NCI-H2081 treated with DMSO at 0.1 percent for 48 hours (cell line): ENCODE data around the gene HSD17B12.
"Not testable (repeated sequence)": the region's sequence is repeated elsewhere in the genome, so short reads cannot be mapped to it uniquely, and the experiment has no call there.

ENCODE experiments used
- DNase-seq: peaks from one replicate; lab custom pipeline; 2025; lab: John Stamatoyannopoulos, UW

The HSD17B12 gene

DNA sequence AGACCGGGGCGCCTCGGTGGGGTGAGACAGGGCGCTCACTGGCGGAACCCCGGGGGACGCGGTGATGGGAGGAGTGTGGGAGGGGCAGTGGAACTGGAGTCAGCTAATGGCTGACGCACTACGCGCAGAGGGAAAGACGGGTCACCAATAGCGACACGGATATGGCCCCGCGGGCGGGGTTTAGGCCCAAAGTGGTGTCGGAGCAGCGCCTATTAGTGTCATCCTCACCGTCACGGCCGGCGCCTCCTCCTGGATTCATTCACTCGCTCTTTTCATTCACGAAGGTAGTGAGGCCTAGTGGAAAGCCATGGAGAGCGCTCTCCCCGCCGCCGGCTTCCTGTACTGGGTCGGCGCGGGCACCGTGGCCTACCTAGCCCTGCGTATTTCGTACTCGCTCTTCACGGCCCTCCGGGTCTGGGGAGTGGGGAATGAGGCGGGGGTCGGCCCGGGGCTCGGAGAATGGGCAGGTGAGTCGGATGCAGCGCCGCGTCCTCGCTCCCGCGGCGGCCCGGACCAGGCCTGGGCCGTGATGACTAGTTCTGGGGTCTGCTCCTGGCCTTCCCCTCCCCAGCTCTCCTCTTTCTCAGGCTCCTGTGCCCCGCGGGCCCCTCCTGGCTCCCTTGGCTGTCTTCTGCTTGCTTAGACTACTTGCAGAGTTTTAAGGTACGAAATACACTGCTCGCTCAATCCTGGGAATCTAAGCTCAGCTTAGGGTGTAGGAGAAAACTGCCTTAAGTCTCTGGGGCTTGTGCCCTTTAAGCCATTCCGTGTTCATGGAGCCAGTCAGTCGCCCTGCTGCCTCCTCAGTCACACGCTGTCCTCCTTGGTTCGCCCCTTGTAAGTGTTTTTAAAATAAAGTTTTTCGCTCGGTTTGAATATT is at the start of gene HSD17B12:
Gene HSD17B12, plus strand, starts transcription at position 218 of the 880 bp plus-strand sequence. Its CDS starts 90 bp downstream, at position 308.
- DNase-seq, result peak; percentile 98

- no peak for DNase-seq
These were observed 48.8 kb upstream of the HSD17B12 start for GRCh38 chr11:43631732-43632131.

GRCh38 chr11:43632181-43632580 is 48.4 kb upstream of the HSD17B12 start:
- DNase-seq, result no peak

GRCh38 chr11:43638717-43639116 is 41.8 kb upstream of the HSD17B12 start:
- no peak for DNase-seq

GRCh38 chr11:43639224-43639623 is 41.3 kb upstream of the HSD17B12 start:
- no peak for DNase-seq

- no peak for DNase-seq
These were observed 40.6 kb upstream of the HSD17B12 start for GRCh38 chr11:43639920-43640319.

GRCh38 chr11:43643898-43644620 is 36.5 kb upstream of the HSD17B12 start:
- DNase-seq, result peak; percentile 37

DNA sequence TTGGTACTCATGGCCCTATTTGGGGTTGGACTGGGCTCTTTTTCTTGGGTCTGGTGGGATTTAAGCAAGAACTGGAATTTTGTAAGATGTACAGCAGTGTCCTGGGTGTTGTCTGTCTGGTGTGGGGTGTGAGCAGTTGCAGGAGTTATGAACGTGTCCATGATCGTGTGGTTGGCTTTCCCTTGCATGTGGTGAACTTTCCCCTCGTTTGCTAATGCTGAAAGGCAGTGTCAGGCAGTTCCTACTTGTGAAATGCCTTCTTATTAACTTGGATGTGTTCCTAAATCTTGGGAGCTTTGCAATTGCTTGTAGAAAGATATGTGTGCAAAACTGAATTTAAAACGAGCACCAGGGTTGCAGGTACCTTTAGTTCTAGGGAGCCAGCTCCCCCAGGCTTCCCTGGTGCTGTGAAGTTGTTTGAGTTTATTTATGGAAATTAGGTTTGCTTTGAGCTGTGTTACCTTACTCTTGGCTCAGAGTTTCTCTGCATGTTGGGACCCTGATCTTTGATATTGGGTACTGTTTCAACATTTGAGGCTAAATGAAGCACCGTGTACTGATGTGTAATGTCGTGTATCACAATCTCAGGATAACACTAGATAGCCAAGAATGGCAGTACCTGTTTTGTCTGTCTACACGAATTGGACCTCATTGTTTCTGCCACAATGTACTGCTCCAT is 35.8 kb upstream of the HSD17B12 start:
- DNase-seq, result no peak

- no peak for DNase-seq
These were observed 33.8 kb upstream of the HSD17B12 start for GRCh38 chr11:43646767-43647166.

DNA sequence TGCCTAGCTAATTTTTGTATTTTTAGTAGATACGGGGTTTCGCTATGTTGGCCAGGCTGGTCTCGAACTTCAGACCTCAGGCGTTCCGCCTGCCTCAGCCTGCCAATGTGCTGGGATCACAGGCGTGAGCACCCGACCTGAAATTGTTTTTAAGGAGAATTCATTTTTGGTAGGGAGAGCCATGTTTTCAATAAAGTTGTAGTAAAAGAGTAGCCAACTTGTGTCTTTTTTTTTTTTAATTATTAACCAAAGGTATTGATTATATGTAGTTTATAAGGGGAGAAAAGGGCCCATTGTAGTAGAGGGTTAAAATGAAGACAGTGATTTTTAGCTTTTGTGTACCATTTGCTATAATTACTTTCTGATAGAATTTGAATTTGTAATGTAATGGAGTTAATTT is 31.6 kb upstream of the HSD17B12 start:
- DNase-seq, result no peak

DNA sequence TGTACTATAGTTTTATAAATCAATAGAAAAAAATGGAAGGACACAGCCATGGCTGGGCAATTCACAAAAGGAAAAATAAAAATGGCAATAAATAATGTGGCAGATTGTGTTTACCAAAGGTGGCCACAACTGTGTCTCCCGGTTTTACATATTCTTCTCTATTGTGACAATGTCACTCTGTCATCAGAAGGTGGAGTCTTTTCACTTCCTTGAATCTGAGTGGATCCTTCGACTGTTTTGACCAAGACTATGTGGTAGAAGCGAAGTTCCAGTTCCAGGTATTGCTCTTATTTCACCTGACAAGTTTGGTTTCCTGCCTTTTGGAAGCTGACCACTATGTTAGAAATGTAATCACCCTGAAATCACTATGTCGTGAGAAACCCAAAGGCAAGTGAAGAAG is 31.0 kb upstream of the HSD17B12 start:
- DNase-seq, result no peak

- no peak for DNase-seq
These were observed 30.6 kb upstream of the HSD17B12 start for GRCh38 chr11:43649921-43650320.

DNA sequence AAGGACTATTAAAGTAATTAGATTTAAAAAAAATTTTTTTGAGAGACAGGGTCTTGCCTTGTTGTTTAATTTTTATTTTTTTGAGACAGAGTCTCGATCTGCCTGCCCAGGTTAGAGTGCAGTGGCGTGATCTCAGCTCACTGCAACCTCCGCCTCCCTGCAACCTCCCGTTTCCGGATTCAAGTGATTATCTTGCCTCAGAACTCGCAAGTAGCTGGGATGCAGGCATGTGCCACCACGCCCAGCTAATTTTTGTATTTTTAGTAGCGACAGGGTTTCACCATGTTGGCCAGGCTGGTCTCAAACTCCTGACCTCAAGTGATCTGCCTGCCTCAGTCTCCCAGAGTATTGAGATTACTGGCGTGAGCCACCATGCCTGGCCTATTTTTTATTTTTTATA is 17.5 kb upstream of the HSD17B12 start:
- DNase-seq, result not testable (repeated sequence)

- DNase-seq, result no peak
These were observed 16.2 kb upstream of the HSD17B12 start for GRCh38 chr11:43664295-43664694.

GRCh38 chr11:43671284-43671683 is 9.3 kb upstream of the HSD17B12 start:
- not testable (repeated sequence) for DNase-seq

DNA sequence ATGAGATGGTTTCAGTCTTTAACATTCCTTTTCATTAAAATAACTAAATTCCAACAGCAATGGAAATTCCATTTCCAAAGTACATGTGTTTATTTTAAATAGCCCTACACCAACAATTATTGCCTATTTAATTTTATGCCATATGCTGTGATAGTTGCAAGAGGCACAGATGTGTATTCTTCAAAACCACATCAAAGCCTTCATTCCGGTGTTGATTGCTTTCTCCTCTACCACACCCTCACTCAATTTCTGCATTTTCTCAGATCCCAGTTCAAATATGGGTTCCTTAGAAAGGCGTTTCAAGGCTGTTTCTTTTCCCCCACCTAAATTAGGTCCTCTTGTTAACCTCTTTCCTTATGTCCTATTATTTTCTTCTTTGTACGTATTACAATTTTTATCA is 6.0 kb upstream of the HSD17B12 start:
- no peak for DNase-seq

DNA sequence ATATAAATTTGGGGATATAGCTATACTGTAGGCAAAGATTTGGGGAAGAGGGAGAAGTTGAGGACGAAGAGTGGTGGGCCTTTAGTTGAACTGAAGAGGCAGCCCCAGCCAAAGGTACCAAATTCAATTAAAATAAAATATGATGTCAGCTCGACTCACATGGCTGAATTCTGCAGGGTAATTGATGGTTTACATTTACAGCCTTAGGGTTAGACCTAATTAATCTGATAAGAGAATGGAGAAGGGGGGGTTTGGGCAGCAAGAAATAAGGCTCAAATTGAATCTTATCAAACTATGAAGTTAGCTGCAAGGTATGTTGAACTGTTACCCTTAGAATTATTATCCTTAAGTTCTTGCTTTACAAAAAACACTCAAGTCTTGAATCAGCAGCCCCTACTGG is 3.6 kb upstream of the HSD17B12 start:
- DNase-seq, result no peak

DNA sequence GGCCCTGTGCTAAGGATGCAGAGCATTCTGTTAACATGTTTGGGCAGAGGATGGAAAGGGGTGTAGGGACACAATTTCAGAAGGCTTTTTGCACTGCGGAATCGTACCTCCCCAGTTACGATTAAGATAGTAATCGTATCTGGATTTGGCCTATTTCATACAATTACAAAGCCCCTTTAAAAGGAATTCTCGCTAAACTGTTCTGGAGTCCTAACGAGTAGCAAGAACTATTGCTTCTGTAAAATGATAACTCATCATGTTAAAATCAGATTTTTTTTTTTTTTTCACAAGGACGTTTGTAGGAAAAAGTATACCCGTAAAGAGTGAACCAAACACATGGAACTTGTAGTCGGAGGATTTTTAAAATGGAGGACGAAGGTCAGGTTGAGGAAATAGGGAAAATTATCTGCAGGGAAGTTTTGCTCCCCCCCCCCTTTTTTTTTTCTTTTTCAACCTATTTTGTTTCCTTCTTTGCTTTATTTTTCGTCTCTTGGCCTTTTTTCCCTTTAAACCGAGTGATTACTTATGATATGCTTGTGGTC is 934 bp downstream of the HSD17B12 start:
- DNase-seq, result no peak

DNA sequence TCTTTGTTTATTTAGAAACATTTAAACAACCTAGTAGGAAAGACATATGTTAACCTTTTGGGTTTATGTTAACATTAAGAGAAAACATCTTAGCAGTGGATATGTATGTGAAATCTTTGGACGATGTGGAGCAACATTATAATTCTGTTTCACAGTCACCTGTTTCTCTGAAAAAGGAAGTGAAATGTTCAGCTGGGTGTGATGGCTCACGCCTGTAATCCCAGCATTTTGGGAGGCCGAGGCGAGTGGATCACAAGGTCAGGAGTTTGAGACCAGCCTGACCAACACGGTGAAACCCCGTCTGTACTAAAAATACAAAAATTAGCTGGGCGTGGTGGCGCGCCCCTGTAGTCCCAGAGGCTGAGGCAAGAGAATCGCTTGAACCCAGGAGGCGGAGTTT is 1.5 kb downstream of the HSD17B12 start:
- DNase-seq, result not testable (repeated sequence)

- DNase-seq, result no peak
These were observed 4.9 kb downstream of the HSD17B12 start for GRCh38 chr11:43685440-43685839.

GRCh38 chr11:43686207-43686606 is 5.7 kb downstream of the HSD17B12 start:
- DNase-seq, result no peak

GRCh38 chr11:43687120-43687791 is 6.7 kb downstream of the HSD17B12 start:
- no peak for DNase-seq
